ENCODE data around the gene CLIP1.
A peak's percentile ranks its signal among the peaks of the same experiment; 100 is the strongest.

CLIP1 gene

GRCh38 chr12:122354958-122355641, 67.4 kb downstream of the CLIP1 start:
- DNase-seq: no peak

- no peak for DNase-seq
Measured at GRCh38 chr12:122352394-122352793, 70.1 kb downstream of the CLIP1 start.

GRCh38 chr12:122350141-122350848, 72.2 kb downstream of the CLIP1 start:
- no peak for DNase-seq

- DNase-seq: no peak
Measured at GRCh38 chr12:122349078-122349477, 73.4 kb downstream of the CLIP1 start.

- DNase-seq: no peak
Measured at GRCh38 chr12:122348505-122348904, 74.0 kb downstream of the CLIP1 start.

- no peak for DNase-seq
Measured at GRCh38 chr12:122346054-122346453, 76.4 kb downstream of the CLIP1 start.

GRCh38 chr12:122345042-122345441, 77.4 kb downstream of the CLIP1 start:
- DNase-seq: no peak

GRCh38 chr12:122336015-122336946, 86.2 kb downstream of the CLIP1 start:
- DNase-seq: peak; percentile 19 to 46

- no peak for DNase-seq
Measured at GRCh38 chr12:122333142-122334087, 89.1 kb downstream of the CLIP1 start.

GRCh38 chr12:122327494-122328385, 94.7 kb downstream of the CLIP1 start:
- no peak for DNase-seq

GRCh38 chr12:122327014-122327413, 95.5 kb downstream of the CLIP1 start:
- no peak for DNase-seq

- no peak for DNase-seq
Measured at GRCh38 chr12:122326586-122326985, 95.9 kb downstream of the CLIP1 start.

- no peak for DNase-seq
Measured at GRCh38 chr12:122323311-122324019, 99.0 kb downstream of the CLIP1 start.

GRCh38 chr12:122322501-122322900, 100.0 kb downstream of the CLIP1 start:
- DNase-seq: no peak

GRCh38 chr12:122318607-122319605, 103.6 kb downstream of the CLIP1 start:
- no peak for DNase-seq

- no peak for DNase-seq
Measured at GRCh38 chr12:122312926-122313325, 109.5 kb downstream of the CLIP1 start.

GRCh38 chr12:122311696-122312095, 110.8 kb downstream of the CLIP1 start:
- DNase-seq: no peak

GRCh38 chr12:122310626-122311333, 111.7 kb downstream of the CLIP1 start:
- DNase-seq: no peak
